GM12864 (cell line): Measurements from ENCODE around the gene ELF3.
A peak's percentile ranks its signal among the peaks of the same experiment; 100 is the strongest.

ENCODE experiments used
- DNase-seq: peaks from one replicate; pipeline ENCODE4 v3.0.0-alpha.2; 2011; ENCODE audit warnings: low read depth
- H3K4me3 ChIP-seq: 2 replicates; pipeline ENCODE4 v1.5.1; 2011; ENCODE audit warnings: mild to moderate bottlenecking, low read depth, low read length, control low read depth
- TF ChIP-seq, protein P1 (sequence below): IDR thresholded peaks from 2 replicates; pipeline ENCODE4 v1.5.1; 2011; ENCODE audit warnings: low read depth, mild to moderate bottlenecking, moderate library complexity, low read length, control low read depth, inconsistent platforms; ENCODE audit errors: missing control alignments

The ELF3 gene

GRCh38 chr1:201989354-201990128, 20.8 kb upstream of the ELF3 start:
- DNase-seq = no peak
- H3K4me3 ChIP-seq = no peak overlapping the region
- TF ChIP-seq, protein P1, sequence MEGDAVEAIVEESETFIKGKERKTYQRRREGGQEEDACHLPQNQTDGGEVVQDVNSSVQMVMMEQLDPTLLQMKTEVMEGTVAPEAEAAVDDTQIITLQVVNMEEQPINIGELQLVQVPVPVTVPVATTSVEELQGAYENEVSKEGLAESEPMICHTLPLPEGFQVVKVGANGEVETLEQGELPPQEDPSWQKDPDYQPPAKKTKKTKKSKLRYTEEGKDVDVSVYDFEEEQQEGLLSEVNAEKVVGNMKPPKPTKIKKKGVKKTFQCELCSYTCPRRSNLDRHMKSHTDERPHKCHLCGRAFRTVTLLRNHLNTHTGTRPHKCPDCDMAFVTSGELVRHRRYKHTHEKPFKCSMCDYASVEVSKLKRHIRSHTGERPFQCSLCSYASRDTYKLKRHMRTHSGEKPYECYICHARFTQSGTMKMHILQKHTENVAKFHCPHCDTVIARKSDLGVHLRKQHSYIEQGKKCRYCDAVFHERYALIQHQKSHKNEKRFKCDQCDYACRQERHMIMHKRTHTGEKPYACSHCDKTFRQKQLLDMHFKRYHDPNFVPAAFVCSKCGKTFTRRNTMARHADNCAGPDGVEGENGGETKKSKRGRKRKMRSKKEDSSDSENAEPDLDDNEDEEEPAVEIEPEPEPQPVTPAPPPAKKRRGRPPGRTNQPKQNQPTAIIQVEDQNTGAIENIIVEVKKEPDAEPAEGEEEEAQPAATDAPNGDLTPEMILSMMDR = no peak

GRCh38 chr1:201990427-201990826, 20.0 kb upstream of the ELF3 start:
- DNase-seq = no peak
- no peak overlapping the region for H3K4me3 ChIP-seq
- TF ChIP-seq, protein P1 = no peak

DNA sequence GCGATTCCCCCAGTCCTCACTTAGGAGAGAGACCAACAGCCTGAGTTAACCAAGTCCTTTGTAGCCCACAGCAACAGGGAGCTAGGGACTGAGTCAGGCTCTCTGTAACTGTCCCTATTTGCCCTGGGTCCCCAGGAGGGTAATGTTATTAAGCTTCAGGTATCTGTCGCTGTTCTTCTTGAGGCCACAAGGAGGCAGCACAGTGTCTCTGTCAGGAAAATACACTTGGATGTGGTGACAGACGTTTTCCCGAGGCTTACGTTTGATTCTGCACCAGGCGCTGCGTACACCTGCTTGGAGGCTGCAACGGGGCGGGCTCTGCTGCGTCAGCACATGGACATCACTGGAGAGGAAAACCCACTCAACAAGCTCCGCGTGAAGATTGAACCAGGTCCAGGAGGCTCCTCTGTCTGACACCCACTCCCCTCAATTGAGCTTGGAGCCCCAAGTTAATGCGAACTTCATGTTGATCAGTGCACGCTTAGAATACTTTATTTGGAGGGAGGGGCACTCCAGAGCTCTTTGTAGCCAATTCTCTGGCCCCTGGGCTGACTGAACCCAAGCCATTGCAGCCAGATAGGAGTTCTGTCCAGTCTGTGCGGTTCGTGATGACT, 10.7 kb upstream of the ELF3 start:
- TF ChIP-seq, protein P1 = peak; percentile 78
- no peak for DNase-seq
- no peak overlapping the region for H3K4me3 ChIP-seq

DNA sequence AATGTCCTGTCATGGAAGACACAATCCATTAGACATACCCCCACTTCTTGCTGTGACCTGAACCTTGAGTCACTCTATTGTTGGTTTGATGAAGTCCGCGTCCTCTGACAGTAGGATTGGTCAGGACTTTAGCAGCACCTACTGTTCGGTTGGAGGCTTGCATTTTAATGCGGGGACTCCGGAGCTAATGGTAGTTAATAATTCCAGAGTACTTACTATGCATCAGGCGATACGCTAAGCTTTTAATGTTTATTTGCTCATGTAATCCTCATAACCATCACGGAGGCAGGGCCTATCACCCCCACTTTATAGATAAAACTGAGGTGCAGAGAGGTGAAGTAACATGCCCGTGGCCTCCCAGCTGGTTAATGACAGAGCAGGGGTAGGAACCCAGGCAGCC, 7.9 kb upstream of the ELF3 start:
- TF ChIP-seq, protein P1 = no peak
- DNase-seq = no peak

DNA sequence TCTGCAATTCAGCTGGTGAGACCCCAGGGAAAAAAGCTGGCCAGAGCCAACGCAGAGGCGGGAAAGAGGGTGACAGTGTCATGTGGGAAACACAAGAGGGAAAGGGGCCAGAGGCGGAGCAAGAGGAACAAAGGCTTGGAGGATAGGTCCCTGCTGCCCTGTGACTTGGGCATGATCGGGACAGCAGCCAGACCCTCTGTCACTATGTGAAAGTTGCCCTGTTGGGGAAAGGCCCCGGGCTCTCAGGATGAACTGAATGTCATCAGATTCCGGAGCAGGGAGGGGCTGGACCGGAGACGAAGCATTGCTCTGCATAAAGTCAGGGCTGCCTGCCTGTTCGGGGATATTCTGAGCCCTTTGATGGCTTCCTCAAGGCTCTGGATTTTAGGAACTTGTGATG, 5.7 kb upstream of the ELF3 start:
- H3K4me3 ChIP-seq = no peak overlapping the region
- TF ChIP-seq, protein P1 = no peak
- no peak for DNase-seq

More for the DNA sequence above, 7.9 kb upstream of the ELF3 start:
- H3K4me3 ChIP-seq = no peak overlapping the region

DNA sequence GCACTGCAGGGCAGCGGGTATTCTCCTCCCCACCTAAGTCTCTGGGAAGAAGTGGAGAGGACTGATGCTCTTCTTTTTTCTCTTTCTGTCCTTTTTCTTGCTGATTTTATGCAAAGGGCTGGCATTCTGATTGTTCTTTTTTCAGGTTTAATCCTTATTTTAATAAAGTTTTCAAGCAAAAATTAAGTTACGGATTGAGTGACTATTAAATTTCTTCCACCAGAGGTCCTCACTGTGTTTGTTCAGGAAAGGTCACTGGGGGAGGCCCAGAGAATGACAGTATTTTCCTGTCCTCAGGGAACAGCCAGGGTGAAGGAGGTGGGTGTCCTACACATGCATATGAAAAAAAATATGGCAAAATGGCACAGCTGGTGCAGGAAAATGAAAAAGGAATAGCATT, 4.4 kb upstream of the ELF3 start:
- TF ChIP-seq, protein P1 = no peak
- DNase-seq = no peak
- H3K4me3 ChIP-seq = no peak overlapping the region
